Suprapubic skin (tissue), 4 donors: ENCODE measurements around the gene TCTN1.

ENCODE experiments used
- EP300 ChIP-seq: sonication (generic); formaldehyde crosslinking; IDR thresholded peaks from one replicate; pipeline ENCODE4 v1.6.1; 2017; ENCODE audit warnings: antibody characterized with exemption
- POLR2A ChIP-seq, 2 donors: fragments of 450-650 bp; IDR thresholded peaks; one replicate each; pipeline ENCODE4 v1.6.1; 2017; ENCODE audit warnings: antibody characterized with exemption in 2 of 2, mild to moderate bottlenecking in 2 of 2, moderate library complexity in 2 of 2
- POLR2AphosphoS5 ChIP-seq, 3 donors: sonication (generic); formaldehyde crosslinking; IDR thresholded peaks; one replicate each; pipeline ENCODE4 v1.6.1; 2017; ENCODE audit warnings: antibody characterized with exemption in 3 of 3
- TF ChIP-seq, protein P1 (sequence below), 2 donors: fragments of 200-600 bp in 1 of 2; fragments of 450-650 bp in 1 of 2; sonication (generic) in 1 of 2; IDR thresholded peaks; one replicate each; pipeline ENCODE4 v1.5.1; 2016 to 2019; ENCODE audit warnings: antibody characterized with exemption in 2 of 2, mild to moderate bottlenecking in 1 of 2, moderate library complexity in 1 of 2

DNA sequence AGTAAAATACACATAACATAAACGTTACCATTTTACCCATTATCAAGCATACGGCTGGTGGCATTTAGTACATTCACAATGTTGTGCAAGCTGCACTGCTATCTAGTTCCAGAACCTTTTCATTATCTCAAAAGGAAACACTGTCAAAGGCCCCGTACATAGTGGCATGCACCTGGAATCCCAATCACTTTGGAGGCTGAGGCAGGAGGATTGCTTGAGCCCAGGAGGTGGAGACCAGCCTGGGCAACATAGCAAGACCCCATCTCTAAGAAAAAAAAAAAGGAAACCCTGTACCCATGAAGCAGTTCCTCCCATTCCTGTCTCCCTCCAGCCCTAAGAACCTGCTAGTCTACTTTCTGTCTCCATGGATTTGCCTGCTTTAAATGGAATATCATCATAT is 82.4 kb downstream of the TCTN1 start:
- no peak for TF ChIP-seq POLR2AphosphoS5 (IDR thresholded peaks at IDR 0.05)
- TF ChIP-seq, protein P1, sequence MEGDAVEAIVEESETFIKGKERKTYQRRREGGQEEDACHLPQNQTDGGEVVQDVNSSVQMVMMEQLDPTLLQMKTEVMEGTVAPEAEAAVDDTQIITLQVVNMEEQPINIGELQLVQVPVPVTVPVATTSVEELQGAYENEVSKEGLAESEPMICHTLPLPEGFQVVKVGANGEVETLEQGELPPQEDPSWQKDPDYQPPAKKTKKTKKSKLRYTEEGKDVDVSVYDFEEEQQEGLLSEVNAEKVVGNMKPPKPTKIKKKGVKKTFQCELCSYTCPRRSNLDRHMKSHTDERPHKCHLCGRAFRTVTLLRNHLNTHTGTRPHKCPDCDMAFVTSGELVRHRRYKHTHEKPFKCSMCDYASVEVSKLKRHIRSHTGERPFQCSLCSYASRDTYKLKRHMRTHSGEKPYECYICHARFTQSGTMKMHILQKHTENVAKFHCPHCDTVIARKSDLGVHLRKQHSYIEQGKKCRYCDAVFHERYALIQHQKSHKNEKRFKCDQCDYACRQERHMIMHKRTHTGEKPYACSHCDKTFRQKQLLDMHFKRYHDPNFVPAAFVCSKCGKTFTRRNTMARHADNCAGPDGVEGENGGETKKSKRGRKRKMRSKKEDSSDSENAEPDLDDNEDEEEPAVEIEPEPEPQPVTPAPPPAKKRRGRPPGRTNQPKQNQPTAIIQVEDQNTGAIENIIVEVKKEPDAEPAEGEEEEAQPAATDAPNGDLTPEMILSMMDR (IDR thresholded peaks at IDR 0.05), result no peak
- TF ChIP-seq POLR2A (IDR thresholded peaks at IDR 0.05), result no peak
- TF ChIP-seq EP300, result no peak
